Gastrocnemius medialis (tissue), 4 donors: ENCODE data around the gene OBP2A. TPM values are rescaled to one million over a fixed set of nuclear protein-coding genes. Genes with fewer than 3 reads are reported as not detected.

Experiments used
- ATAC-seq, 2 donors: fragments of 150-250 bp; one replicate each; pipeline ENCODE4 v1.9.1; 2016
- DNase-seq, 2 donors: peaks; one replicate each; pipeline ENCODE4 v3.0.0-alpha.2; 2019
- H3K27ac ChIP-seq, 4 donors: fragments of 200-600 bp; sonication (generic); 1 replicate in 1 of 4; 2 replicates in 3 of 4; pipeline ENCODE4 v1.5.1; 2016 to 2018; ENCODE audit warnings: mild to moderate bottlenecking in 2 of 4, moderate library complexity in 1 of 4
- H3K27me3 ChIP-seq, 3 donors: fragments of 200-600 bp; sonication (generic) in 2 of 3; 1 replicate in 1 of 3; 2 replicates in 2 of 3; pipeline versions ENCODE4 v1.5.1 to v1.6.0; 2016 to 2019; ENCODE audit warnings: mild to moderate bottlenecking in 1 of 3, moderate library complexity in 1 of 3
- H3K36me3 ChIP-seq, 2 donors: fragments of 200-600 bp; sonication (generic) in 1 of 2; one replicate each; pipeline ENCODE4 v1.5.1; 2017 to 2018
- H3K4me1 ChIP-seq, 2 donors: fragments of 200-600 bp; sonication (generic) in 1 of 2; one replicate each; pipeline ENCODE4 v1.5.1; 2016 to 2017; ENCODE audit warnings: mild to moderate bottlenecking in 2 of 2
- H3K4me3 ChIP-seq, 4 donors: fragments of 200-600 bp; sonication (generic) in 3 of 4; 1 replicate in 1 of 4; 2 replicates in 3 of 4; pipeline ENCODE4 v1.5.1; 2016 to 2019; ENCODE audit warnings: mild to moderate bottlenecking in 2 of 4
- H3K9me3 ChIP-seq, 3 donors: fragments of 200-600 bp; sonication (generic) in 2 of 3; 1 replicate in 1 of 3; 2 replicates in 2 of 3; pipeline ENCODE4 v1.5.1; 2016 to 2019
- CTCF ChIP-seq, 5 experiments: fragments of 450-650 bp in 3 of 5; fragments of 200-600 bp in 2 of 5; sonication (generic) in 2 of 5; IDR thresholded peaks in 4 of 5; conservative IDR thresholded peaks in 1 of 5; 1 replicate in 4 of 5; 2 replicates in 1 of 5; pipeline ENCODE4 v1.5.1; 2016 to 2019; ENCODE audit warnings: antibody characterized with exemption in 5 of 5, mild to moderate bottlenecking in 3 of 5, moderate library complexity in 3 of 5
- POLR2A ChIP-seq, 2 donors: fragments of 450-650 bp; IDR thresholded peaks; one replicate each; pipeline ENCODE4 v1.6.1; 2017; ENCODE audit warnings: antibody characterized with exemption in 2 of 2, mild to moderate bottlenecking in 2 of 2, moderate library complexity in 2 of 2
- in situ Hi-C, 4 donors: fragments of 200-750 bp; cut with MboI; loops; one replicate each; pipeline versions ENCODE4 v1.15.0 to v1.8.0; 2017; ENCODE audit warnings: low sequenced_read_pairs in 4 of 4
- intact Hi-C: fragments of 100-400 bp; cut with DNase I; formaldehyde crosslinking; loops from one replicate; pipeline ENCODE4 v1.15.1; 2023; ENCODE audit warnings: low total_unique reads
- total RNA-seq, 4 donors: library from RNA; depleted of rRNA; stranded (reverse); fragments of >200 nt; gene quantifications; one replicate each; pipeline versions ENCODE4 v1.1.0 to v1.2.3, GENCODE V29; 2016

Gene OBP2A
- total RNA-seq, 4 donors from 2014 or later = not detected

- Histone ChIP-seq H3K4me3 (no peak overlapping the region), H3K27me3 (peaks cover 6 to 11% (median 6%) of the 10 kb centered on the region in 3 donors), H3K36me3 (no peaks in the 10 kb centered on the region), H3K9me3 (no peaks in the 10 kb centered on the region), H3K4me1 (no peaks in the 10 kb centered on the region), H3K27ac (no peak overlapping the region)
- ATAC-seq = no peak
- DNase-seq = no peak
- in situ Hi-C loops (no loop called here), intact Hi-C loops (no loop called here)
- TF ChIP-seq CTCF (IDR thresholded peaks at IDR 0.05 in 4 of 5, conservative IDR thresholded peaks at IDR 0.05 in 1 of 5) = no peak
- no peak for TF ChIP-seq POLR2A (IDR thresholded peaks at IDR 0.05)
Observed at GRCh38 chr9:135584371-135584770, 38.4 kb downstream of the OBP2A start.

GRCh38 chr9:135584934-135585333, 39.0 kb downstream of the OBP2A start:
- DNase-seq = no peak
- H3K4me3 ChIP-seq = no peak overlapping the region
- no peak overlapping the region for H3K27ac ChIP-seq
- in situ Hi-C loops = no loop called here
- no peak for ATAC-seq
- H3K4me1 ChIP-seq = no peaks in the 10 kb centered on the region
- TF ChIP-seq CTCF (IDR thresholded peaks at IDR 0.05 in 4 of 5, conservative IDR thresholded peaks at IDR 0.05 in 1 of 5) (no peak), POLR2A (IDR thresholded peaks at IDR 0.05) (no peak)
- intact Hi-C loops = no loop called here
- peaks cover under 1 to 6% (median 6%) of the 10 kb centered on the region in 3 donors for H3K27me3 ChIP-seq
- no peaks in the 10 kb centered on the region for H3K36me3 ChIP-seq
- H3K9me3 ChIP-seq = no peaks in the 10 kb centered on the region

- ATAC-seq (no peak), DNase-seq (no peak)
- Histone ChIP-seq H3K4me3 (no peak overlapping the region), H3K4me1 (no peaks in the 10 kb centered on the region), H3K36me3 (no peaks in the 10 kb centered on the region), H3K27ac (no peak overlapping the region), H3K27me3 (peaks cover 0 to 7% (median 7%) of the 10 kb centered on the region in 3 donors), H3K9me3 (no peaks in the 10 kb centered on the region)
- in situ Hi-C loops = no loop called here
- intact Hi-C loops = no loop called here
- no peak for TF ChIP-seq POLR2A (IDR thresholded peaks at IDR 0.05)
- no peak for TF ChIP-seq CTCF (IDR thresholded peaks at IDR 0.05 in 4 of 5, conservative IDR thresholded peaks at IDR 0.05 in 1 of 5)
Observed at GRCh38 chr9:135586601-135587109, 40.7 kb downstream of the OBP2A start.

- H3K27me3 ChIP-seq = peaks cover 0 to 7% (median 7%) of the 10 kb centered on the region in 3 donors
- H3K36me3 ChIP-seq = no peaks in the 10 kb centered on the region
- no peak for ATAC-seq
Observed at GRCh38 chr9:135587658-135588057, 41.7 kb downstream of the OBP2A start.

More at GRCh38 chr9:135587658-135588057, 41.7 kb downstream of the OBP2A start:
- H3K9me3 ChIP-seq = no peaks in the 10 kb centered on the region
- in situ Hi-C loops = no loop called here
- no peak for DNase-seq
- no peak overlapping the region for H3K4me3 ChIP-seq
- intact Hi-C loops = no loop called here
- H3K27ac ChIP-seq = no peak overlapping the region
- no peaks in the 10 kb centered on the region for H3K4me1 ChIP-seq
- TF ChIP-seq POLR2A (IDR thresholded peaks at IDR 0.05) = no peak
- no peak for TF ChIP-seq CTCF (IDR thresholded peaks at IDR 0.05 in 4 of 5, conservative IDR thresholded peaks at IDR 0.05 in 1 of 5)
